ENCODE measurements around the gene AMBRA1.

Gene AMBRA1

GRCh38 chr11:46553814-46554212 is 40.0 kb downstream of the AMBRA1 start:
- peaks cover 60% of the 10 kb centered on the region for H3K4me1 ChIP-seq (ENCODE audit: insufficient read depth, low read length)
- peaks cover 4% of the 10 kb centered on the region; the same call in 1 of the 2 replicates for H4K20me1 ChIP-seq (ENCODE audit: insufficient read depth, low read length)
- H3K79me2 ChIP-seq (ENCODE audit: insufficient read depth, low read length) = peaks cover 91% of the 10 kb centered on the region
- H2AFZ ChIP-seq (ENCODE audit: low read depth, low read length) = no peak overlapping the region
- peaks cover 6% of the 10 kb centered on the region; the same call in 1 of the 2 replicates for H3K36me3 ChIP-seq (ENCODE audit: insufficient read depth, low read length)
- no peaks in the 10 kb centered on the region for H3K9me3 ChIP-seq (ENCODE audit: insufficient read depth, low read length, severe bottlenecking)
- DNase-seq = no peak
- TF ChIP-seq EZH2 (IDR thresholded peaks at IDR 0.05; ENCODE audit: borderline replicate concordance, low read depth, low read length, severe bottlenecking) = no peak
- no peak for TF ChIP-seq CTCF (IDR thresholded peaks at IDR 0.05; ENCODE audit: borderline replicate concordance, extremely low read depth, low read length, poor library complexity, severe bottlenecking)
- ATAC-seq (ENCODE audit: insufficient read depth, low read depth) = no peak
- H3K4me2 ChIP-seq (ENCODE audit: insufficient read depth, low read length) = peak overlapping the region; percentile 58
- no peaks in the 10 kb centered on the region for H3K27me3 ChIP-seq (ENCODE audit: insufficient read depth, low read length, poor library complexity)
- peak overlapping the region; percentile 84 for H3K27ac ChIP-seq (ENCODE audit: low read length)
- H3K4me3 ChIP-seq (ENCODE audit: low read depth in 1 of 2, low read length in 2 of 2) = no peak overlapping the region
- peak overlapping the region; percentile 42 for H3K9ac ChIP-seq (ENCODE audit: low read depth, low read length)

GRCh38 chr11:46551261-46551660 is 42.6 kb downstream of the AMBRA1 start:
- Histone ChIP-seq H3K27me3 (ENCODE audit: insufficient read depth, low read length, poor library complexity) (no peaks in the 10 kb centered on the region), H3K4me2 (ENCODE audit: insufficient read depth, low read length) (no peak overlapping the region), H3K9me3 (ENCODE audit: insufficient read depth, low read length, severe bottlenecking) (no peaks in the 10 kb centered on the region), H3K36me3 (ENCODE audit: insufficient read depth, low read length) (peaks cover 27% of the 10 kb centered on the region), H3K4me1 (ENCODE audit: insufficient read depth, low read length) (peaks cover 34% of the 10 kb centered on the region), H4K20me1 (ENCODE audit: insufficient read depth, low read length) (peaks cover 12% of the 10 kb centered on the region; the same call in 1 of the 2 replicates), H2AFZ (ENCODE audit: low read depth, low read length) (no peak overlapping the region), H3K27ac (ENCODE audit: low read length) (no peak overlapping the region), H3K79me2 (ENCODE audit: insufficient read depth, low read length) (peaks cover 86% of the 10 kb centered on the region), H3K9ac (ENCODE audit: low read depth, low read length) (no peak overlapping the region), H3K4me3 (ENCODE audit: low read depth in 1 of 2, low read length in 2 of 2) (no peak overlapping the region)
- ATAC-seq (ENCODE audit: insufficient read depth, low read depth) (no peak), DNase-seq (no peak)
- no peak for TF ChIP-seq CTCF (IDR thresholded peaks at IDR 0.05; ENCODE audit: borderline replicate concordance, extremely low read depth, low read length, poor library complexity, severe bottlenecking)

GRCh38 chr11:46547579-46547978 is 46.2 kb downstream of the AMBRA1 start:
- H3K4me1 ChIP-seq (ENCODE audit: insufficient read depth, low read length) = no peaks in the 10 kb centered on the region
- no peaks in the 10 kb centered on the region for H3K27me3 ChIP-seq (ENCODE audit: insufficient read depth, low read length, poor library complexity)
- no peak overlapping the region for H2AFZ ChIP-seq (ENCODE audit: low read depth, low read length)
- H3K4me2 ChIP-seq (ENCODE audit: insufficient read depth, low read length) = no peak overlapping the region
- no peaks in the 10 kb centered on the region for H3K9me3 ChIP-seq (ENCODE audit: insufficient read depth, low read length, severe bottlenecking)
- peaks cover 62% of the 10 kb centered on the region for H3K79me2 ChIP-seq (ENCODE audit: insufficient read depth, low read length)
- TF ChIP-seq CTCF (IDR thresholded peaks at IDR 0.05; ENCODE audit: borderline replicate concordance, extremely low read depth, low read length, poor library complexity, severe bottlenecking) (no peak), EZH2 (IDR thresholded peaks at IDR 0.05; ENCODE audit: borderline replicate concordance, low read depth, low read length, severe bottlenecking) (no peak)
- DNase-seq (no peak), ATAC-seq (ENCODE audit: insufficient read depth, low read depth) (no peak)
- H3K4me3 ChIP-seq (ENCODE audit: low read depth in 1 of 2, low read length in 2 of 2) = no peak overlapping the region
- H4K20me1 ChIP-seq (ENCODE audit: insufficient read depth, low read length) = peaks cover 12% of the 10 kb centered on the region; the same call in 1 of the 2 replicates
- H3K27ac ChIP-seq (ENCODE audit: low read length) = no peak overlapping the region
- no peak overlapping the region for H3K9ac ChIP-seq (ENCODE audit: low read depth, low read length)
- peaks cover 57% of the 10 kb centered on the region for H3K36me3 ChIP-seq (ENCODE audit: insufficient read depth, low read length)

DNA sequence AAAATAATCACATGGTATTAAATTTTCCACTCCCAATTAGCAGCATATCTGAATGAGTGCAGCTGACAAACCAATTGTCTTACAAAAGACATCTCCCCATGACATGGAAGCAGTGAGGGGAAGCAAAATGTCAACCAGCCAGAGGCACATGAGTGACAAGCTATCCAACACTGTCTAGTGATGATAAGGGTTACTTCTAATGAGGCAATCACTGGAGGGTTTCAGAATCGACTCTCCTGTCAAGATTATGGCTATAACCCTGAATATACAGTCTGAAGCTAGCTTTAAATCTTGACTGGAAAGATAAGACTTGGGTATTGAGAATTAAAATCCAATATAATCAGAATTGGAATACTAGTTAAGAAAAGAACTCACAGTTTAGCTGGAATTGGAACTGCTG is 50.3 kb downstream of the AMBRA1 start:
- Histone ChIP-seq H3K9ac (ENCODE audit: low read depth, low read length) (no peak overlapping the region), H3K4me3 (ENCODE audit: low read depth in 1 of 2, low read length in 2 of 2) (no peak overlapping the region), H3K79me2 (ENCODE audit: insufficient read depth, low read length) (peaks cover 60% of the 10 kb centered on the region), H4K20me1 (ENCODE audit: insufficient read depth, low read length) (peaks cover 17% of the 10 kb centered on the region; the same call in 1 of the 2 replicates), H2AFZ (ENCODE audit: low read depth, low read length) (no peak overlapping the region), H3K36me3 (ENCODE audit: insufficient read depth, low read length) (peaks cover 91% of the 10 kb centered on the region), H3K4me1 (ENCODE audit: insufficient read depth, low read length) (no peaks in the 10 kb centered on the region), H3K27me3 (ENCODE audit: insufficient read depth, low read length, poor library complexity) (no peaks in the 10 kb centered on the region), H3K27ac (ENCODE audit: low read length) (no peak overlapping the region), H3K9me3 (ENCODE audit: insufficient read depth, low read length, severe bottlenecking) (no peaks in the 10 kb centered on the region), H3K4me2 (ENCODE audit: insufficient read depth, low read length) (no peak overlapping the region)
- DNase-seq (no peak), ATAC-seq (ENCODE audit: insufficient read depth, low read depth) (no peak)
- TF ChIP-seq EZH2 (IDR thresholded peaks at IDR 0.05; ENCODE audit: borderline replicate concordance, low read depth, low read length, severe bottlenecking) = no peak
- no peak for TF ChIP-seq CTCF (IDR thresholded peaks at IDR 0.05; ENCODE audit: borderline replicate concordance, extremely low read depth, low read length, poor library complexity, severe bottlenecking)
